Measurements from ENCODE around the gene NT5C2. TPM values are rescaled to one million over a fixed set of nuclear protein-coding genes. Genes with fewer than 3 reads are reported as not detected.
"Not testable (repeated sequence)": the region's sequence is repeated elsewhere in the genome, so short reads cannot be mapped to it uniquely, and the experiment has no call there.

The NT5C2 gene
- total RNA-seq, 1 experiment from 2014 or later: 91.2 TPM

GRCh38 chr10:103215601-103216000, 22.5 kb upstream of the NT5C2 start:
- H3K27ac Mint-ChIP-seq (ENCODE audit: unreplicated experiment): no peak overlapping the region
- intact Hi-C loops (cut with micrococcal nuclease; ENCODE audit: unreplicated experiment): no loop called here

GRCh38 chr10:103210262-103210661, 17.2 kb upstream of the NT5C2 start:
- BruUV-seq (replicated peaks); H3K4me1 Mint-ChIP-seq (ENCODE audit: low read depth, unreplicated experiment); H3K4me1 ChIP-seq; POLR2A ChIA-PET; CTCF ChIA-PET; H3K4me3 ChIP-seq (ENCODE audit: low read depth, low read length); H3K27me3 ChIP-seq (replicated peaks; ENCODE audit: control insufficient read depth, insufficient read depth, low read length); H3K4me3 Mint-ChIP-seq (ENCODE audit: unreplicated experiment); intact Hi-C loops (cut with micrococcal nuclease; ENCODE audit: unreplicated experiment); H3K27ac Mint-ChIP-seq (ENCODE audit: unreplicated experiment); H3K36me3 Mint-ChIP-seq (ENCODE audit: insufficient read depth, unreplicated experiment); H3K36me3 ChIP-seq (ENCODE audit: control insufficient read depth, insufficient read depth, low read length); DNase-seq; H3K27me3 Mint-ChIP-seq (ENCODE audit: insufficient read depth, unreplicated experiment): not testable (repeated sequence)
- peaks cover 23% of the 10 kb centered on the region for H3K9me3 ChIP-seq
- peaks cover 32% of the 10 kb centered on the region for H3K9me3 Mint-ChIP-seq (ENCODE audit: unreplicated experiment)

More at GRCh38 chr10:103215601-103216000, 22.5 kb upstream of the NT5C2 start:
- DNase-seq: no peak
- Histone ChIP-seq H3K9me3 (peaks cover 23% of the 10 kb centered on the region), H3K27me3 (replicated peaks; ENCODE audit: control insufficient read depth, insufficient read depth, low read length) (no peaks in the 10 kb centered on the region), H3K36me3 (ENCODE audit: control insufficient read depth, insufficient read depth, low read length) (no peaks in the 10 kb centered on the region), H3K4me3 (ENCODE audit: low read depth, low read length) (no peak overlapping the region), H3K4me1 (peaks cover 16% of the 10 kb centered on the region; the same call in 1 of the 2 replicates)
- no peak for TF ChIP-seq CTCF (IDR thresholded peaks at IDR 0.05; ENCODE audit: insufficient read depth in 1 of 2, low read depth in 1 of 2, low read length in 1 of 2, severe bottlenecking in 1 of 2, unreplicated experiment in 1 of 2)
- H3K4me1 Mint-ChIP-seq (ENCODE audit: low read depth, unreplicated experiment): peaks cover 7% of the 10 kb centered on the region
- H3K4me3 Mint-ChIP-seq (ENCODE audit: unreplicated experiment): no peak overlapping the region
- peaks cover 41% of the 10 kb centered on the region for H3K9me3 Mint-ChIP-seq (ENCODE audit: unreplicated experiment)
- no peaks in the 10 kb centered on the region for H3K36me3 Mint-ChIP-seq (ENCODE audit: insufficient read depth, unreplicated experiment)
- POLR2A ChIA-PET: no interaction called here
- CTCF ChIA-PET: no interaction called here
- no TSS peak for BruUV-seq (replicated peaks)
- no peaks in the 10 kb centered on the region for H3K27me3 Mint-ChIP-seq (ENCODE audit: insufficient read depth, unreplicated experiment)

GRCh38 chr10:103207643-103208042, 14.6 kb upstream of the NT5C2 start:
- H3K27me3 Mint-ChIP-seq (ENCODE audit: insufficient read depth, unreplicated experiment); H3K36me3 Mint-ChIP-seq (ENCODE audit: insufficient read depth, unreplicated experiment); H3K4me3 Mint-ChIP-seq (ENCODE audit: unreplicated experiment); BruUV-seq (replicated peaks); CTCF ChIA-PET; intact Hi-C loops (cut with micrococcal nuclease; ENCODE audit: unreplicated experiment); H3K36me3 ChIP-seq (ENCODE audit: control insufficient read depth, insufficient read depth, low read length); H3K4me1 Mint-ChIP-seq (ENCODE audit: low read depth, unreplicated experiment); POLR2A ChIA-PET; H3K27ac Mint-ChIP-seq (ENCODE audit: unreplicated experiment); H3K4me3 ChIP-seq (ENCODE audit: low read depth, low read length); DNase-seq; H3K4me1 ChIP-seq; H3K27me3 ChIP-seq (replicated peaks; ENCODE audit: control insufficient read depth, insufficient read depth, low read length): not testable (repeated sequence)
- peaks cover 18% of the 10 kb centered on the region for H3K9me3 ChIP-seq
- H3K9me3 Mint-ChIP-seq (ENCODE audit: unreplicated experiment): peaks cover 24% of the 10 kb centered on the region

- Mint-ChIP-seq H3K4me1 (ENCODE audit: low read depth, unreplicated experiment) (no peaks in the 10 kb centered on the region), H3K9me3 (ENCODE audit: unreplicated experiment) (peaks cover 19% of the 10 kb centered on the region), H3K36me3 (ENCODE audit: insufficient read depth, unreplicated experiment) (no peaks in the 10 kb centered on the region), H3K4me3 (ENCODE audit: unreplicated experiment) (no peak overlapping the region), H3K27ac (ENCODE audit: unreplicated experiment) (no peak overlapping the region), H3K27me3 (ENCODE audit: insufficient read depth, unreplicated experiment) (no peaks in the 10 kb centered on the region)
- DNase-seq: no peak
- Histone ChIP-seq H3K9me3 (peaks cover 18% of the 10 kb centered on the region), H3K4me1 (no peaks in the 10 kb centered on the region), H3K27me3 (replicated peaks; ENCODE audit: control insufficient read depth, insufficient read depth, low read length) (no peaks in the 10 kb centered on the region), H3K36me3 (ENCODE audit: control insufficient read depth, insufficient read depth, low read length) (no peaks in the 10 kb centered on the region), H3K4me3 (ENCODE audit: low read depth, low read length) (no peak overlapping the region)
- TF ChIP-seq CTCF (IDR thresholded peaks at IDR 0.05; ENCODE audit: insufficient read depth in 1 of 2, low read depth in 1 of 2, low read length in 1 of 2, severe bottlenecking in 1 of 2, unreplicated experiment in 1 of 2): no peak
- intact Hi-C loops (cut with micrococcal nuclease; ENCODE audit: unreplicated experiment): no loop called here
- BruUV-seq (replicated peaks): no TSS peak
- ChIA-PET CTCF (no interaction called here), POLR2A (no interaction called here)
Measured at GRCh38 chr10:103207141-103207540, 14.1 kb upstream of the NT5C2 start.

GRCh38 chr10:103206715-103207114, 13.6 kb upstream of the NT5C2 start:
- DNase-seq; H3K4me1 Mint-ChIP-seq (ENCODE audit: low read depth, unreplicated experiment); BruUV-seq (replicated peaks); H3K27me3 ChIP-seq (replicated peaks; ENCODE audit: control insufficient read depth, insufficient read depth, low read length); CTCF ChIA-PET; POLR2A ChIA-PET; H3K4me3 Mint-ChIP-seq (ENCODE audit: unreplicated experiment); intact Hi-C loops (cut with micrococcal nuclease; ENCODE audit: unreplicated experiment); H3K27me3 Mint-ChIP-seq (ENCODE audit: insufficient read depth, unreplicated experiment); H3K4me1 ChIP-seq; H3K36me3 Mint-ChIP-seq (ENCODE audit: insufficient read depth, unreplicated experiment); H3K4me3 ChIP-seq (ENCODE audit: low read depth, low read length); H3K36me3 ChIP-seq (ENCODE audit: control insufficient read depth, insufficient read depth, low read length); H3K27ac Mint-ChIP-seq (ENCODE audit: unreplicated experiment): not testable (repeated sequence)
- H3K9me3 ChIP-seq: peaks cover 18% of the 10 kb centered on the region
- peaks cover 15% of the 10 kb centered on the region for H3K9me3 Mint-ChIP-seq (ENCODE audit: unreplicated experiment)

- intact Hi-C loops (cut with micrococcal nuclease; ENCODE audit: unreplicated experiment); H3K4me3 ChIP-seq (ENCODE audit: low read depth, low read length); H3K27ac Mint-ChIP-seq (ENCODE audit: unreplicated experiment); H3K4me3 Mint-ChIP-seq (ENCODE audit: unreplicated experiment); H3K9me3 ChIP-seq; H3K4me1 Mint-ChIP-seq (ENCODE audit: low read depth, unreplicated experiment); H3K27me3 ChIP-seq (replicated peaks; ENCODE audit: control insufficient read depth, insufficient read depth, low read length); DNase-seq; H3K27me3 Mint-ChIP-seq (ENCODE audit: insufficient read depth, unreplicated experiment); CTCF ChIA-PET; POLR2A ChIA-PET; H3K36me3 Mint-ChIP-seq (ENCODE audit: insufficient read depth, unreplicated experiment); H3K4me1 ChIP-seq; H3K36me3 ChIP-seq (ENCODE audit: control insufficient read depth, insufficient read depth, low read length); BruUV-seq (replicated peaks): not testable (repeated sequence)
- H3K9me3 Mint-ChIP-seq (ENCODE audit: unreplicated experiment): peaks cover 13% of the 10 kb centered on the region
Measured at GRCh38 chr10:103205401-103205800, 12.3 kb upstream of the NT5C2 start.

Measured in Caco-2 (cell line).